Upper lobe of right lung (tissue), 1 donor: ENCODE data around the gene PTAFR. TPM values are rescaled to one million over a fixed set of nuclear protein-coding genes. Genes with fewer than 3 reads are reported as not detected.

Experiments
- ATAC-seq: fragments of 200-7000 bp; cut with Tn5 transposase; one replicate; pipeline ENCODE4 v1.9.1; 2020; ENCODE audit warnings: mild to moderate bottlenecking, moderate library complexity
- DNase-seq: peaks from one replicate; pipeline ENCODE4 v3.0.0-alpha.2; 2020
- H3K27ac ChIP-seq: fragments of 200-600 bp; one replicate; pipeline ENCODE4 v1.8.0; 2022
- H3K27me3 ChIP-seq: fragments of 200-600 bp; one replicate; pipeline ENCODE4 v1.8.0; 2022; ENCODE audit warnings: mild to moderate bottlenecking
- H3K36me3 ChIP-seq: fragments of 200-600 bp; one replicate; pipeline ENCODE4 v1.8.0; 2022
- H3K4me1 ChIP-seq: fragments of 200-600 bp; one replicate; pipeline ENCODE4 v1.8.0; 2022
- H3K4me3 ChIP-seq: fragments of 200-600 bp; one replicate; pipeline ENCODE4 v1.8.0; 2022; ENCODE audit warnings: mild to moderate bottlenecking
- H3K9me3 ChIP-seq: fragments of 200-600 bp; one replicate; pipeline ENCODE4 v1.8.0; 2022
- CTCF ChIP-seq: fragments of 200-600 bp; IDR thresholded peaks from one replicate; pipeline ENCODE4 v1.8.0; 2022; ENCODE audit warnings: antibody characterized with exemption
- intact Hi-C: fragments of 100-400 bp; cut with DNase I; formaldehyde crosslinking; loops from one replicate; pipeline ENCODE4 v1.11.0; 2022
- total RNA-seq: library from RNA; stranded (reverse); fragmentation: NEBNext Ultra II Directional; extraction: Animal tissue kit (Norgen Biotek cat#: 25700); gene quantifications from one replicate; pipeline ENCODE4 v1.2.1, GENCODE V29; 2021
- donor health status: DM: no; HTN: yes; CAD: no; lungs with severe emphysema.

Gene PTAFR
- total RNA-seq, 1 donor from 2014 or later: 31.6 TPM

GRCh38 chr1:28118640-28119307 lies 57.7 kb downstream of the PTAFR start:
- intact Hi-C loops: no loop called here
- TF ChIP-seq CTCF: no peak
- no peak overlapping the region for H3K27ac ChIP-seq

GRCh38 chr1:28115267-28115666 lies 61.2 kb downstream of the PTAFR start:
- peak; percentile 47 for ATAC-seq
- H3K4me3 ChIP-seq: no peak overlapping the region
- no peak overlapping the region for H3K27ac ChIP-seq
- no peaks in the 10 kb centered on the region for H3K36me3 ChIP-seq
- intact Hi-C loops: no loop called here
- H3K27me3 ChIP-seq: no peaks in the 10 kb centered on the region
- no peaks in the 10 kb centered on the region for H3K9me3 ChIP-seq
- H3K4me1 ChIP-seq: peaks cover 8% of the 10 kb centered on the region
- DNase-seq: no peak
- TF ChIP-seq CTCF: no peak

More at GRCh38 chr1:28118640-28119307, 57.7 kb downstream of the PTAFR start:
- Histone ChIP-seq H3K27me3 (no peaks in the 10 kb centered on the region), H3K4me1 (peaks cover 20% of the 10 kb centered on the region), H3K36me3 (no peaks in the 10 kb centered on the region), H3K9me3 (no peaks in the 10 kb centered on the region), H3K4me3 (no peak overlapping the region)
- DNase-seq (no peak), ATAC-seq (no peak)

GRCh38 chr1:28114844-28115243 lies 61.6 kb downstream of the PTAFR start:
- Histone ChIP-seq H3K9me3 (no peaks in the 10 kb centered on the region), H3K4me1 (peaks cover 8% of the 10 kb centered on the region), H3K27me3 (no peaks in the 10 kb centered on the region), H3K4me3 (no peak overlapping the region), H3K27ac (no peak overlapping the region), H3K36me3 (no peaks in the 10 kb centered on the region)
- TF ChIP-seq CTCF: no peak
- no peak for DNase-seq
- intact Hi-C loops: no loop called here
- no peak for ATAC-seq

GRCh38 chr1:28113242-28113572 lies 63.3 kb downstream of the PTAFR start:
- no peak for TF ChIP-seq CTCF
- H3K4me3 ChIP-seq: no peak overlapping the region
- H3K27me3 ChIP-seq: no peaks in the 10 kb centered on the region
- intact Hi-C loops: no loop called here
- peak overlapping the region; percentile 30 for H3K27ac ChIP-seq
- DNase-seq: no peak
- no peaks in the 10 kb centered on the region for H3K9me3 ChIP-seq
- peaks cover 8% of the 10 kb centered on the region for H3K4me1 ChIP-seq
- no peak for ATAC-seq
- no peaks in the 10 kb centered on the region for H3K36me3 ChIP-seq

GRCh38 chr1:28112388-28113241 lies 63.9 kb downstream of the PTAFR start:
- TF ChIP-seq CTCF: peak; percentile 11
- Histone ChIP-seq H3K9me3 (no peaks in the 10 kb centered on the region), H3K27ac (peak overlapping the region; percentile 47), H3K4me1 (peaks cover 8% of the 10 kb centered on the region), H3K36me3 (no peaks in the 10 kb centered on the region), H3K4me3 (no peak overlapping the region), H3K27me3 (no peaks in the 10 kb centered on the region)
- ATAC-seq (peak; percentile 84), DNase-seq (no peak)
- intact Hi-C loops: no loop called here
